Neural cell (in vitro differentiated cells): ENCODE data around the gene CAPN10. TPM values are rescaled to one million over a fixed set of nuclear protein-coding genes. Genes with fewer than 3 reads are reported as not detected.

ENCODE experiments used
- H2AFZ ChIP-seq: fragments of 200-600, 300-800 bp; sonication (generic), shearing (Covaris generic); 2 replicates; pipeline ENCODE4 v1.6.0; 2014; ENCODE audit warnings: low read depth, mild to moderate bottlenecking, antibody characterized with exemption, low read length, moderate library complexity
- H3F3A ChIP-seq: fragments of 200-600 bp; shearing (Covaris generic); 2 replicates; pipeline ENCODE4 v1.6.1; 2016; ENCODE audit warnings: mild to moderate bottlenecking, moderate library complexity, mixed read lengths, antibody characterized with exemption, low read length; ENCODE audit not compliant: insufficient read depth, poor library complexity, severe bottlenecking
- H3K27ac ChIP-seq: fragments of 200-600, 300-800 bp; sonication (generic), shearing (Covaris generic); 2 replicates; pipeline ENCODE4 v1.5.1; 2014; ENCODE audit warnings: mild to moderate bottlenecking, low read length, moderate library complexity
- H3K27me3 ChIP-seq: fragments of 300-800, 200-600 bp; sonication (generic), shearing (Covaris generic); 2 replicates; pipeline ENCODE4 v1.6.0; 2014; ENCODE audit warnings: mild to moderate bottlenecking, low read depth, low read length, moderate library complexity; ENCODE audit not compliant: insufficient read depth
- H3K36me3 ChIP-seq: fragments of 300-800, 200-600 bp; sonication (generic), shearing (Covaris generic); 2 replicates; pipeline ENCODE4 v1.5.1; 2014; ENCODE audit warnings: mild to moderate bottlenecking, antibody characterized with exemption, low read length, moderate library complexity; ENCODE audit not compliant: insufficient read depth
- H3K4me2 ChIP-seq: fragments of 300-800, 200-600 bp; sonication (generic), shearing (Covaris generic); 2 replicates; pipeline ENCODE4 v1.6.0; 2014; ENCODE audit warnings: mild to moderate bottlenecking, low read length
- H3K4me3 ChIP-seq: fragments of 300-800, 200-600 bp; sonication (generic), shearing (Covaris generic); 2 replicates; pipeline ENCODE4 v1.5.1; 2014; ENCODE audit warnings: mild to moderate bottlenecking, low read length, moderate library complexity
- H3K79me2 ChIP-seq: fragments of 200-600 bp; shearing (Covaris generic); replicated peaks from 2 replicates; pipeline ENCODE4 v1.6.0; 2014; ENCODE audit warnings: mild to moderate bottlenecking, low read length, moderate library complexity; ENCODE audit not compliant: insufficient read depth
- H3K9ac ChIP-seq: fragments of 300-800, 200-600 bp; sonication (generic), shearing (Covaris generic); 2 replicates; pipeline ENCODE4 v1.6.1; 2016; ENCODE audit warnings: mild to moderate bottlenecking, low read length, mixed read lengths
- H3K9me2 ChIP-seq: fragments of 200-600 bp; shearing (Covaris generic); 2 replicates; pipeline ENCODE4 v1.6.1; 2016; ENCODE audit warnings: mild to moderate bottlenecking, low read length, mixed read lengths; ENCODE audit not compliant: insufficient read depth
- H3K9me3 ChIP-seq: fragments of 200-600, 300-800 bp; sonication (generic), shearing (Covaris generic); 2 replicates; pipeline ENCODE4 v1.6.1; 2016; ENCODE audit warnings: mild to moderate bottlenecking, mixed run types, low read length, moderate library complexity, mixed read lengths
- H4K20me1 ChIP-seq: fragments of 200-600 bp; shearing (Covaris generic); 2 replicates; pipeline ENCODE4 v1.6.1; 2016; ENCODE audit warnings: mild to moderate bottlenecking, mixed run types; ENCODE audit not compliant: insufficient read depth
- CTCF ChIP-seq: fragments of 450-650 bp; IDR thresholded peaks from 2 replicates; pipeline ENCODE4 v1.5.1; 2014; ENCODE audit warnings: antibody characterized with exemption, mild to moderate bottlenecking, moderate library complexity; ENCODE audit not compliant: poor library complexity, severe bottlenecking
- EP300 ChIP-seq: fragments of 450-650 bp; conservative IDR thresholded peaks from 2 replicates; pipeline ENCODE4 v1.6.1; 2014; ENCODE audit warnings: antibody characterized with exemption, mild to moderate bottlenecking, moderate library complexity; ENCODE audit not compliant: poor library complexity, severe bottlenecking
- EZH2 ChIP-seq: fragments of 200-600, 300-800 bp; shearing (Covaris generic), sonication (generic); IDR thresholded peaks from 2 replicates; pipeline ENCODE4 v1.6.1; 2014; ENCODE audit warnings: antibody characterized with exemption, low read length, borderline replicate concordance, mild to moderate bottlenecking; ENCODE audit not compliant: insufficient read depth, poor library complexity, severe bottlenecking
- MXI1 ChIP-seq: fragments of 450-650 bp; conservative IDR thresholded peaks from 2 replicates; pipeline ENCODE4 v1.6.1; 2014; ENCODE audit warnings: antibody characterized with exemption, mild to moderate bottlenecking; ENCODE audit not compliant: poor library complexity, severe bottlenecking
- POLR2AphosphoS5 ChIP-seq: IDR thresholded peaks from 2 replicates; pipeline ENCODE4 v1.6.1; 2012
- RAD21 ChIP-seq: fragments of 450-650 bp; conservative IDR thresholded peaks from 2 replicates; pipeline ENCODE4 v1.6.1; 2014; ENCODE audit warnings: antibody characterized with exemption, mild to moderate bottlenecking, moderate library complexity
- SMC3 ChIP-seq: fragments of 450-650 bp; conservative IDR thresholded peaks from 2 replicates; pipeline ENCODE4 v1.6.1; 2014; ENCODE audit warnings: antibody characterized with exemption, mild to moderate bottlenecking, moderate library complexity; ENCODE audit not compliant: poor library complexity
- TAF1 ChIP-seq: IDR thresholded peaks from 2 replicates; pipeline ENCODE4 v1.6.1; 2012; ENCODE audit warnings: low read depth
- polyA plus RNA-seq: library from polyadenylated mRNA; depleted of rRNA; stranded (reverse); fragments of >200 nt; gene quantifications from 2 replicates; pipeline ENCODE4 v1.2.3, GENCODE V29; 2014

The CAPN10 gene
- polyA plus RNA-seq, 1 donor from 2014 or later = 120 TPM

DNA sequence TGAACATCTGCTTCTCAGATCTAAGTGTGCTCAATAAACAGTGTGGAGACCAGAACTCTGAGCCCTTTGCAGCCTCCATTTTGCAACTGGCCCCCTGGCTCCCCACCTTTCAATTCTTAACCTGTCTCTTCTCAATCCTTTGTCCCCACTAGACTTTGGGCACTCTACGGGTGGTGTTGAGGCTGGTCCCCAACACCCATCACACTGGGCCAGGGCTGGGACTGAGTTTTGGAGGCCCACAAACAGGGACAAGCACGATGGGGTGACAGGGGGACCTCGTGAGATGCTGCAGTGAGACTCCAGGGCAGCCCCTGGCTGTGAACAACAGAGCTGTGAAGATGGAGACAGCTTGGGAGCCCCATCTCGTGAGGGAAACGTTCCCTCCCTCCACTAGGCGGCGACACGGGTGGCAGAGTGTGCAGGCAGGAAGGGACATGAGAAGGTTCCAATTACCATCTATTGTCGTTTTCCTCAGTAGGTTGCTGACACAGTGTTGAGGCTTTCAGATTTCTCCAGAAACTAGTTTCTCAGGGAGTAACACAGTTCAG, 29.9 kb upstream of the CAPN10 start:
- H3K9me2 ChIP-seq = no peaks in the 10 kb centered on the region
- no peaks in the 10 kb centered on the region for H3K36me3 ChIP-seq
- no peaks in the 10 kb centered on the region for H3F3A ChIP-seq
- H3K4me2 ChIP-seq = no peak overlapping the region
- H4K20me1 ChIP-seq = no peaks in the 10 kb centered on the region
- H3K27ac ChIP-seq = no peak overlapping the region
- TF ChIP-seq CTCF (peak; percentile 21), RAD21 (no peak)
- no peaks in the 10 kb centered on the region for H3K9me3 ChIP-seq
- no peak overlapping the region for H2AFZ ChIP-seq
- no peaks in the 10 kb centered on the region for H3K79me2 ChIP-seq
- no peak overlapping the region for H3K9ac ChIP-seq
- H3K27me3 ChIP-seq = no peaks in the 10 kb centered on the region
- H3K4me3 ChIP-seq = no peak overlapping the region

DNA sequence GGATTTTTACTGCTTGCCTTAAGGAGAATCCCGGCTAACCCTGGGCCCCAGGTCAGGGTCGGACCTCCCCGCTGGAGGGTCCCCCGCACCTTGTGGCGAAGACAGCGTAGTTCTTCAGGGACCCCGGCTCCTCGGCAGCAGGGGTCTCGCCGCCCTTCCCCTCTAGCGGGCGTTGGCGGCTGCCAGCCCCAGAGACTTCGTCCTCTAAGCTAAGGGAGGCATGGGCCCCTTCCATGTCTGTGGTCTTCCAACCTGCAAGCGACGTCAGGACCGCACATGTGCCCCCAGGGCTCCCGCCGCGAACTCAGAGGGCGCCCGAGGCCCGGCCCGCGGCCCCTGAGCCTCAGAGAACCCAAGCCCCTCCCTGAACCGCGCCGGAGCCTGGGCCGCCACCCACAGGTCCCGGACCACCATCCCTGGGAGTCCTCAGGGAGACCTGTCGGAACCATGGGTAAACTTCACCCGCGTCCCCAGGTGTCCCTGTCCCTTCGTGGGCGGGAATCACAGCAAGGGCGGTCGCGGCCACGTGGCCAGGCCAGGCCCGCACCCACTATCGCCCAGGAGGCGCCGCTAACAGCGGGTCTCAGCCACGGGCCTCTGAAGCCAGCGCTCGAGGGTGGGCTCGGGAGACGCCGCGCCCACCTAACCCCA, 29.3 kb upstream of the CAPN10 start:
- H3K36me3 ChIP-seq = no peaks in the 10 kb centered on the region
- peak overlapping the region; percentile 64 for H3K4me3 ChIP-seq
- no peaks in the 10 kb centered on the region for H3K9me3 ChIP-seq
- H3K4me2 ChIP-seq = no peak overlapping the region
- H3K27me3 ChIP-seq = no peaks in the 10 kb centered on the region
- no peaks in the 10 kb centered on the region for H3K9me2 ChIP-seq
- no peak for TF ChIP-seq MXI1
- H2AFZ ChIP-seq = no peak overlapping the region
- no peak overlapping the region for H3K27ac ChIP-seq
- H3F3A ChIP-seq = no peaks in the 10 kb centered on the region
- no peak overlapping the region for H3K9ac ChIP-seq
- no peaks in the 10 kb centered on the region for H3K79me2 ChIP-seq
- no peaks in the 10 kb centered on the region for H4K20me1 ChIP-seq

DNA sequence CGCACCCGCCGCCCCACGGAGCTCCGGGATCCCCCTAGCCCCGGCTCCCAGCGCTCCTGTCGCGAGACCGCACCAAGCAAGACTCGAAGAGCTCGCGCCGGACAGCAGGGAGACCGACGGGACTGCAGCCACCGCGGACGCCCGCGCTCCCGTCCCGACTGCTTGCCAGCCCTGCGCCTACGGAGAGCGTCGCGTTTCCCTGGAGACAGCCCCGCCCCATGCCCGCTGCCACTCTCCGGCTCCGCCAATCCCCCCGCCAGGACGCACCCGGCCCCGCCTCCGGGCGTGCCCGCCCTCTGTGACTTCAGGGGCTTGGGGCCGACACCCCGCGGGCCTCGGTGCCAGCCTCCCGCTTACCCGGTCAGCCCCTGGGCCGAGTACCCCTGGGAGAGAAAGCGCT, 28.7 kb upstream of the CAPN10 start, which contains the start of gene ANKMY1:
ANKMY1 (minus strand) TSS at position 181 of the 400 bp plus-strand sequence. CDS start 653 bp downstream, outside the sequence.
- Histone ChIP-seq H3K4me3 (peak within 1 kb of the TSS; percentile 64), H4K20me1 (no peaks in the 10 kb centered on the region), H3K4me2 (no peak within 1 kb of the TSS), H3F3A (no peaks in the 10 kb centered on the region), H3K27me3 (no peaks in the 10 kb centered on the region), H3K27ac (no peak within 1 kb of the TSS), H3K9me2 (no peaks in the 10 kb centered on the region), H3K9ac (no peak within 1 kb of the TSS), H3K36me3 (no peaks in the 10 kb centered on the region), H3K9me3 (no peaks in the 10 kb centered on the region), H3K79me2 (no peaks in the 10 kb centered on the region), H2AFZ (no peak within 1 kb of the TSS)
- TF ChIP-seq POLR2AphosphoS5 (peak; percentile 15), MXI1 (no peak)

DNA sequence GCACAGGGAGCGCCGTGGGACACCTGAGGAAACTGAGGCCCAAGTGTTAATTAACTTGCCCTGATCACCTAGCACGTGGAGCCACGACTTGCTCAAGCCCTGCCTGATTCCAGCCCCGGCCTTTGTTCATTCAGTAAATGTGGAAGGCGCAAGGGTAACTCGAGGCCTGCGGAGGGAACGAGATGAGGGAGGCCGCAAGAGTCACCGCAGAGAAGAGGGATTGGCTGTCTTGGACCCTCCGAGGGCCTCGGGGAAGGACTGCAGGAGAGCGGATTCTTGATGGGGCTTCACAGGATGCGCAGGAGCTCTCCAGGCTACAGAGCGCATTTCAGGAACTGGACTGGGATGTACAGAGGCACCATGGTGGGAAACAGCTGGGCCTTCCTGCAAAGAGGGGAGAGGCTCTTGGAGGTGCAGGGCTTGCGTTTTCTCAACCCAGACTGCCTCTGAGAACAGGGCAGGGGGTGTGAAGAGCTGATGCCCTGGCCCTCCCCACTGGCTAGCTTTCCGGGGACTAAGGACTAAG, 28.2 kb upstream of the CAPN10 start:
- H3K4me2 ChIP-seq = no peak overlapping the region
- H4K20me1 ChIP-seq = no peaks in the 10 kb centered on the region
- no peak overlapping the region for H2AFZ ChIP-seq
- TF ChIP-seq EZH2 (no peak), MXI1 (no peak), RAD21 (no peak), EP300 (no peak), TAF1 (no peak), POLR2AphosphoS5 (no peak), SMC3 (no peak)
- no peaks in the 10 kb centered on the region for H3K9me3 ChIP-seq
- H3K27ac ChIP-seq = no peak overlapping the region
- no peaks in the 10 kb centered on the region for H3F3A ChIP-seq
- no peak overlapping the region for H3K9ac ChIP-seq
- H3K4me3 ChIP-seq = peak overlapping the region; percentile 64
- H3K9me2 ChIP-seq = no peaks in the 10 kb centered on the region
- no peaks in the 10 kb centered on the region for H3K27me3 ChIP-seq
- H3K79me2 ChIP-seq = no peaks in the 10 kb centered on the region
- H3K36me3 ChIP-seq = no peaks in the 10 kb centered on the region
